NCI-H748 (cell line): ENCODE measurements around the gene SESN1.
"Not testable (repeated sequence)": the region's sequence is repeated elsewhere in the genome, so short reads cannot be mapped to it uniquely, and the experiment has no call there.

Experiments
- DNase-seq: peaks from one replicate; lab custom pipeline; 2025; ENCODE audit not compliant: unreplicated experiment; lab: John Stamatoyannopoulos, UW

Gene SESN1

GRCh38 chr6:109094416-109095035, at the start of gene SESN1:
Gene SESN1, minus strand, starts transcription at chr6:109094846. Its CDS starts 773 bp downstream, at chr6:109094073.
- DNase-seq = peak; percentile 92

- no peak for DNase-seq
Observed at GRCh38 chr6:109143191-109143590, 48.5 kb upstream of the SESN1 start.

DNA sequence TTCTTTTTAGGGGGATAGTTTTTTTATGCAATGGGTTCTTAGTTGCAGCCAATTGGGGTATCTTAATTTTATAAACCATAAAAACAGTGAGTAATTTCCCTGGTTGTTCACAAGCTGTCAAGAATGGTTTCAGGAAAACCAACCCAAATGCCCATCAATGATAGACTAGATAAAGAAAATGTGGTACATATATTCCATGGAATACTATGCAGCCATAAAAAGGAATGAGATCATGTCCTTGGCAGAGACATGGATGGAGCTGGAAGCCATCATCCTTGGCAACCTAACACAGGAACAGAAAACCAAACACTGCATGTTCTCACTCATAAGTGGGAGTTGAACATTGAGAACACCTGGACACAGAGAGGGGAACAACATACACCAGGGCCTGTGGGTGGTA, 47.4 kb upstream of the SESN1 start:
- DNase-seq = not testable (repeated sequence)

DNA sequence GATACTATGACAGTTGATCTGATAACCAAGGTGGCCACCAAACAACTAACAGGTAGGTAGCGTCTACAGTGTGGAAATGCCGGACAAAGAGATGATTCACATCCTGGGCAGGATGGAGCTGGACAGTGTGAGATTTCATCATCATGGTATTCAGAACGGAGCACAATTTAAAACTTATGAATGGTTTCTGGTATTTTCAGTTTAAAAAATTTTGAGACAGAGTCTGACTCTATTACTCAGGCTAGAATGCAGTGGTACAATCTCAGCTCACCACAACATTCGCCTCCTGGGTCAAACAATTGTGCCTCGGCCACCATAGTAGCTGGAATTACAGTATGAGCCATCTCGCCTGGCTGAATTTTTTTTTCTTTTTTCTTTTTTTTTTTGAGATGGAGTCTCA, 44.5 kb upstream of the SESN1 start:
- DNase-seq = no peak

DNA sequence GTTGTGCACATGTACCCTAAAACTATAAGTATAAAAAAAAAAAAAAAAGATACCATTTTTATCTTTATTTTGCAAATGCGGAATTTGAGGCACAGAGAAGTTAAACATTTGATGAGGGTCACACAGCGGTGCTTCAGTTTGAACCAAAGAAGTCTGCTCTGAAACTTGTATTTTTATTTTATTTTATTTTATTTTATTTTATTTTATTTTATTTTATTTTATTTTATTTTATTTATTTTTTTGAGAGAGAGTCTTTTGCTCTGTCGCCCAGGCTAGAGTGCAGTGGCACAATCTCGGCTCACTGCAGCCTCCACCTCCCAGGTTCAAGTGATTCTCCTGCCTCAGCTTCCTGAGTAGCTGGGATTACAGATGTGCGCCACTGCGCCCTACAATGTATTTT, 41.9 kb upstream of the SESN1 start:
- DNase-seq = not testable (repeated sequence)

DNA sequence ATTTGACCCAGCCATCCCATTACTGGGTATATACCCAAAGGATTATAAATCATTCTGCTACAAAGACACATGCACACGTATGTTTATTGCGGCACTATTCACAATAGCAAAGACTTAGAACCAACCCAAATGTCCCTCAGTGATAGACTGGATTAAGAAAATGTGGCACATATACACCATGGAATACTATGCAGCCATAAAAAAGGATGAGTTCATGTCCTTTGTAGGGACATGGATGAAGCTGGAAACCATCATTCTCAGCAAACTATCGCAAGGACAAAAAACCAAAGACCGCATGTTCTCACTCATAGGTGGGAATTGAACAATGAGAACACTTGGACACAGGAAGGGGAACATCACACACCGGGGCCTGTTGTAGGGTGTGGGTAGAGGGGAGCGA, 41.4 kb upstream of the SESN1 start:
- not testable (repeated sequence) for DNase-seq

DNA sequence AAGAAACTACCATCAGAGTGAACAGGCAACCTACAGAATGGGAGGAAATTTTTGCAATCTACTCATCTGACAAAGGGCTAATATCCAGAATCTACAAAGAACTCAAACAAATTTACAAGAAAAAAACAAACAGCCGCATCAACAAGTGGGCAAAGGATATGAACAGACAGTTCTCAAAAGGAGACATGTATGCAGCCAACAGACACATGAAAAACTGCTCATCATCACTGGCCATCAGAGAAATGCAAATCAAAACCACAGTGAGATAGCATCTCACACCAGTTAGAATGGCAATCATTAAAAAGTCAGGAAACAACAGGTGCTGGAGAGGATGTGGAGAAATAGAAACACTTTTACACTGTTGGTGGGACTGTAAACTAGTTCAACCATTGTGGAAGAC, 41.0 kb upstream of the SESN1 start:
- DNase-seq = not testable (repeated sequence)

DNA sequence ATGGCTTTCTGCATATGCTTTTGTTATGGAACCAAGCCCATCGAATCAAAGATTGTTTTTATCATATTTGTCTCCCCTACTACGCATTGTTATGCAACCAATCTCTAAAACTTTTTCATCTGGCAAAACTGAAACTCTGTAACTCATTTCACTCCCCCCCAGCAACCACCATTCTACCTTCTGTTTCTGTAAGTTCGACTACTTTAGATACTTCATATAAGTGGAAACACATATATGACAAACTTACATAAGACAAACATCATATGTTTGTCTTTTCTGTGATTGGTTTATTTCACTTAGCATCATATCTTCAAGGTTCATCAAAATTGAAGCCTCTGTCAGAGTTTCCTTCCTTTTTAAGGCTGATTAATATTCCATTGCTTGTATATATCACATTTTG, 35.4 kb upstream of the SESN1 start:
- no peak for DNase-seq

DNA sequence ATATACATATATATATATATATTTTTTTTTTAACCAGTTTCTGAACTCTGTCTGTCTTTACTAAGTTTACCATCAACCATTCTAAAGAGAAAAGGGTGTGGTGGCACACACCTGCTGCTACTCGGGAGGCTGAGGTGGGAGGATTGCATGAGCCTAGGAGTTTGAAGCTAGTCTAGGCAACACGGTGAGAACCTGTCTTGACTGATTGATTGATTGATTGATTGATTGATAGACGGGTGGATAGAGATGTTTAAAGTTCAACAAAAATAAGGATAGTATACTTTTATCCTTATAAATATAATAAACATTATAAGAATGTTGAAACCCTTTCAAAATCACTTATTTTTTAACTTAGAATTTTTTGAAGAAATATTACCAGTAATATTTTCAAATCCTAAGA, 30.9 kb upstream of the SESN1 start:
- no peak for DNase-seq

DNA sequence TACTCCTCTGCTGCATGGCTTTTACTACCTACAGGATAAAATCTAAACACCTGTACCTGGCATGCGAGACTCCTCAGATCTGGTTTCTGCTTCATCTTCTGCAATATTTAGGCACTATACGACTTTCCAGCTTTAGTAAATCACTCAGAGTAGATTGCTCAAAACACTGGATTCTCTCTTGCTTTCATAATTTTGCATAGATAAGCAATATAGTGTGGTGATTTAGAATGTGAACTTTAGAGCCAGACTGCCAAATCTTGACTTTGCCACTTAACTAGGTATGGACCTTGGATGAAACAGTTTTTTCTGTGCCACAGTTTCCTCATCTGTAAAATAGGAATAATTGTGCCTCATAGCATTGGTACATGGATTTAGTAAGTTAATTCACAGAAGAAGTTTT, 29.6 kb upstream of the SESN1 start:
- DNase-seq = no peak

DNA sequence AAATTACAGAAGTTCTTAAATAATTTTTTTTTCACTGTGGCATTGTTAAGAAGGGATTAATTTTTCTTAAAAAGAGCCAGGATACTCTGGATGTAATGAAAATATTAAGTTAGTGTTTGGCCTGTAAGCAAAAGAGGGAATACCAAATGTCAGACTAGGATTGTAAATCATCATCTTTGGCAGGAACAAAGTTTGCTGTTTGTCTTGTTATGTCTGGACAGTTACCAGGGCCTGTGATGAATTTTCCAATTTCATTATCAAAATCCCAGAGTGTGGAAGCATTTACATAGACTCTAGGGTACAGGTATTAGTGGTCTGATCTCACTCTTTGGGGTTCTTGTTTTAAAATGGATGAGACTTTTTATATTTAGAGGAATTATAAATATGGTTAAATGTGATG, 26.8 kb upstream of the SESN1 start:
- DNase-seq = no peak

DNA sequence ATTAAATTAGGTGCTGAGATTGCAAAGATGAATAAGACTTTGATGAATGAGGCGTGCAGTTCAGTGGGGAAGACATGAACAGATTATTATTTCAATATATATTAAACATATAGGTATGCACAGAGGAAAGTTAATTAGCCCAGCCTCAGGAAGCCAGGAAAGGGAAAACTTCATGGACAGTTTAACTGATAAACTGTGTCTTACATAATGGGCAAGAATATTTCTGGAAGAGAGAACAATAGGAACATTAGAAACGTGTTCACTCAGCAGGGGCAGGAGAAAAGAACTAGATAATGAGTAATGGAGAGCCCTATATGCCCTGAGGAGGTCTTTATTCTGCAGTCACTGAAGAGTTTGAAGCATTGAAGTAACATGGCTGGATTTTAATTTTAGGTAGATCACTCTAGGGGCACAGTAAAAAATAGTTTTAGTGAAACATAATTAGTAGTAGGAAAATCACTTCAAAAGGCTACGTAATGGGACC, 24.3 kb upstream of the SESN1 start:
- no peak for DNase-seq

GRCh38 chr6:109118337-109118736, 23.7 kb upstream of the SESN1 start:
- no peak for DNase-seq

DNA sequence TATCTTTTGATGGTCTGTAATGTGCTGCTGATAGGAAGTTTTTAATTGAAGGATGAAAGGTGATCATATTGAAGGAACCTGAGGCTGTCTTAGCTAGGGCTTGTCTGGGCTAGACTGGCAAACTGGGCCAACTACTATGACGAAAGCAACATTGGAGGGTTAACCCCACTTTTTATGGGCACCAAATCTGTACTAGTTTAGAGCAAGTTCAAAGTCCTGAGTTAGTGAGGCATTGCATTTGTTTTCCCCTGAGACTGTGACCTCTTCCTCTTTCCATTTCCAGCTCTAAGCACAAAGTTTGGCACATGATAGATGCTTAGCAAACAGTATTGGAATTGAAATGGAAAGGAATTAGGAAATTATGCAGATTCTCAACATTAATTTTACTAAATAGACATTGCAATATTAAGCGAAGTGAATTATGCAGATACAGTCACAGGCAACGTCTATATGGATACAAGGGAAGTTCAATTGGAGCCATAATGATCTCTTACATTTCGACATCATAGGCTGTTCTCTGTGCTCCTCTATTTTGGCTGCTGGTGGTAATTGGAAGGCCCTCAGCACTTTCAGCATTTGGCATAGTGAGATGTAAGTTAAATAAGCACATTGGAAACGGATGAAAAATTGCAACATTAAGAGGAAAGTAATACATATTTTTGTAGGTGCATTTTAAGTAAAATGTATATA, 22.8 kb upstream of the SESN1 start:
- no peak for DNase-seq

DNA sequence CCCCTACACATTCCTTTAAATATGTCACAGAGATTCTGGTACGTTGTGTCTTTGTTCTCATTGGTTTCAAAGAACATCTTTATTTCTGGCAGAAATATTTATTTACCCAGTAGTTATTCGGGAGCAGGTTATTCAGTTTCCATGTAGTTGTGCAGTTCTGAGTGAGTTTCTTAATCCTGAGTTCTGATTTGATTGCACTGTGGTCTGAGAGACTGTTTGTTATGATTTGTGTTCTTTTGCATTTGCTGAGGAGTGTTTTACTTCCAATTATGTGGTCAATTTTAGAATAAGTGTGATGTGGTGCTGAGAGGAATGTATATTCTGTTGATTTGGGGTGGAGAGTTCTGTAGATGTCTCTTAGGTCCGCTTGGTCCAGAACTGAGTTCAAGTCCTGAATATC, 18.0 kb upstream of the SESN1 start:
- not testable (repeated sequence) for DNase-seq

GRCh38 chr6:109109663-109110062, 15.0 kb upstream of the SESN1 start:
- DNase-seq = not testable (repeated sequence)

DNA sequence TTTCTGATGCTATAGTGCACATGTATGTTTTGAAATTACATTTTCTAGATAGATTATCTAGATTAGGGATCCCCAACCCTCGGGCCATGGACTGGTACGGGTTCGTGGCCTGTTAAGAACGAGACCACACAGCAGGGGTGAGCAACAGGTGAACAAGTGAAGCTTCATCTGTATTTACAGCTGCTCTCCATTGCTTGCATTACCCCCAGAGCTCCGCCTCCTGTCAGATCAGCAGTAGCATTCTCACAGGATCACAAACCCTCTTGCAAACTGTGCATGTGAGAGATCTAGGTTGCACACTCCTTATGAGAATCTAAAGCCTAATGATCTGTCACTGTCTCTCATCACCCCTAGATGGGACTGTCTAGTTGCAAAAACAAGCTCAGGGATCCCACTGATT, 11.0 kb upstream of the SESN1 start:
- DNase-seq = peak; percentile 28

- no peak for DNase-seq
Observed at GRCh38 chr6:109104512-109104911, 9.9 kb upstream of the SESN1 start.

DNA sequence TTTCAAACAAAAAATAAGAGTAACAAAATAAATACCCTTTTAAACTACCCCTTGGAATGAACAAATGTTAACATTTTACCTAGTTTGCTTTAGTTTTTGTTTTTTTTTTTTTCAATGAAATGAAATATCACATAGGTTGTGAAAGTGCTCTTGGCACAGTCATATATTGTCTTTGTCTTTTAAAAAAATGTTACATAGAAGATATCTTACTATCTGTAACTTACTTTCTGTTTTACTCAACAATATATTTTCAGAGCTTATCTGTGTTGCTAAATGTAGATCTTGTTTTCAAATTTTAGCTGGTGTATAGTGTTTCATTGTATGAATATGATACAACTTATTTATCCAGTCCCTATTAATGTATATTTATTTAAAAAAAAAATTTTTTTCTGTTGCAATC, 9.3 kb upstream of the SESN1 start:
- DNase-seq = no peak

DNA sequence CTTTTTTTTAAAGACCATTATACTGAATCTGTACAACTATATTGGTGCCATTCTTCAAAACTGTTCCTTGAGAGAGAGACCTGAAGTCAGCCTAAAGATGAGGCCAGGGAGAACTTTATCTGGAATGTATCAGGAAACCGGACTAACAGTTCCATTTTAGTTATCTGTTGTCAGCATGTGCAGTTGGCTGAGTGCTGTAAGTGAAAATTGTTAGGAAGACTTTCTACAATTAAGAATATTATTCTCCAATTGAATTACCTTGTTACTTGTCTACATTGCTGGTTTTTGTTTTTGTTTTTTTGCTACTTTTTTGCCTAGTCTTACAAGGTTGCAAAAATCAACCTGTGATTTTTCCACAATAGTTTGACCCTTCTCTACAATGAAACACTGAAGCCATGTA, 8.1 kb upstream of the SESN1 start:
- no peak for DNase-seq

- DNase-seq = no peak
Observed at GRCh38 chr6:109097661-109098060, 3.0 kb upstream of the SESN1 start.

GRCh38 chr6:109096208-109096607, 1.6 kb upstream of the SESN1 start:
- DNase-seq = no peak

DNA sequence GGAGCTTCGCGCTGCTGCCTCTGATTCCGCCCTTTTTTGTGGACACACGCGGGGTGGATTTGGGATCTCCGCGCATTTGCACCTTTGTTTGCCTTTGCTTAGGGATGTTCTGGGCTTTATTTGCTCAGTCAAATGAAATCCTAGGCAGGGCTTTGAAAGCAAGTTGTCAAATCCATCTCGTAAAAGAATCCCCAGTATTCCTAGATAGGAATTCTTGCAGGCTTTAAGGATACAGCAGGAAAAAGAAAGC, 1.1 kb upstream of the SESN1 start:
- DNase-seq = no peak
